Measurements from ENCODE around the gene THAP5.

- no peak for TF ChIP-seq CTCF (IDR thresholded peaks at IDR 0.05; ENCODE audit: low read length)
- TF ChIP-seq EZH2 (optimal IDR thresholded peaks at IDR 0.05; ENCODE audit: low read depth, low read length), result no peak
- TF ChIP-seq EZH2phosphoT487 (IDR thresholded peaks at IDR 0.05; ENCODE audit: low read length), result no peak
Measured at GRCh38 chr7:108557617-108558016, 11.9 kb downstream of the THAP5 start.

Data from MM.1S (cell line).